H9 (cell line): ENCODE measurements around the gene NDUFB2. TPM values are rescaled to one million over a fixed set of nuclear protein-coding genes. Genes with fewer than 3 reads are reported as not detected.

Experiments
- DNase-seq: peaks from one replicate; pipeline ENCODE4 v3.0.0-alpha.2; 2017
- H2AFZ ChIP-seq: one replicate; pipeline ENCODE4 v1.6.1; 2013; ENCODE audit warnings: mild to moderate bottlenecking, low read length, control low read depth, moderate library complexity
- H2AK5ac ChIP-seq: 2 replicates; pipeline ENCODE4 v1.6.1; 2013; ENCODE audit warnings: low read length, control low read depth, mixed read lengths; ENCODE audit not compliant: insufficient read length
- H2BK120ac ChIP-seq: one replicate; pipeline ENCODE4 v1.6.1; 2013; ENCODE audit warnings: low read depth, mild to moderate bottlenecking, low read length, control low read depth, inconsistent platforms; ENCODE audit not compliant: poor library complexity, severe bottlenecking
- H2BK12ac ChIP-seq: 2 replicates; pipeline ENCODE4 v1.6.1; 2013; ENCODE audit warnings: low read length, control low read depth, mixed read lengths, low read depth; ENCODE audit not compliant: insufficient read length
- H2BK15ac ChIP-seq: 2 replicates; pipeline ENCODE4 v1.6.1; 2013; ENCODE audit warnings: low read depth, low read length, control low read depth
- H2BK20ac ChIP-seq: one replicate; pipeline ENCODE4 v1.6.1; 2013; ENCODE audit warnings: low read depth, mild to moderate bottlenecking, low read length, control low read depth, inconsistent platforms; ENCODE audit not compliant: poor library complexity, severe bottlenecking
- H2BK5ac ChIP-seq: 2 replicates; pipeline ENCODE4 v1.6.1; 2013; ENCODE audit warnings: low read length, control low read depth, mixed read lengths; ENCODE audit not compliant: insufficient read length
- H3K14ac ChIP-seq: 2 replicates; pipeline ENCODE4 v1.6.1; 2013; ENCODE audit warnings: low read length, control low read depth; ENCODE audit not compliant: insufficient read depth
- H3K18ac ChIP-seq: 2 replicates; pipeline ENCODE4 v1.6.1; 2013; ENCODE audit warnings: low read depth, mild to moderate bottlenecking, mixed read lengths, low read length, control low read depth; ENCODE audit not compliant: insufficient read length
- H3K23ac ChIP-seq: 2 replicates; pipeline ENCODE4 v1.6.1; 2013; ENCODE audit warnings: low read length, control low read depth, mixed read lengths, low read depth; ENCODE audit not compliant: insufficient read length
- H3K23me2 ChIP-seq: 2 replicates; pipeline ENCODE4 v1.6.1; 2013; ENCODE audit warnings: low read depth, mild to moderate bottlenecking, mixed read lengths, low read length, control low read depth; ENCODE audit not compliant: insufficient read length, poor library complexity, severe bottlenecking
- H3K27ac ChIP-seq: 2 replicates; pipeline ENCODE4 v1.5.1; 2013; ENCODE audit warnings: low read length, control low read depth, mixed read lengths, low read depth; ENCODE audit not compliant: insufficient read length
- H3K27me3 ChIP-seq: 2 replicates; pipeline ENCODE4 v1.6.1; 2013; ENCODE audit warnings: low read length, control low read depth, inconsistent platforms; ENCODE audit not compliant: insufficient read depth
- H3K4ac ChIP-seq: 2 replicates; pipeline ENCODE4 v1.6.1; 2013; ENCODE audit warnings: low read depth, mild to moderate bottlenecking, control low read depth, inconsistent platforms, low read length, moderate library complexity
- H3K4me1 ChIP-seq: 2 replicates; pipeline ENCODE4 v1.6.1; 2013; ENCODE audit warnings: low read length, control low read depth, inconsistent platforms; ENCODE audit not compliant: insufficient read depth
- H3K4me2 ChIP-seq: 2 replicates; pipeline ENCODE4 v1.6.1; 2013; ENCODE audit warnings: low read length, control low read depth, mixed read lengths; ENCODE audit not compliant: insufficient read length, insufficient read depth
- H3K56ac ChIP-seq: 2 replicates; pipeline ENCODE4 v1.6.1; 2013; ENCODE audit warnings: low read depth, mild to moderate bottlenecking, mixed read lengths, low read length, control low read depth; ENCODE audit not compliant: insufficient read length
- H3K79me1 ChIP-seq: 2 replicates; pipeline ENCODE4 v1.6.1; 2013; ENCODE audit warnings: low read depth, mild to moderate bottlenecking, moderate library complexity, low read length, control low read depth, inconsistent platforms; ENCODE audit not compliant: insufficient read depth, poor library complexity, severe bottlenecking
- H3K79me2 ChIP-seq: 2 replicates; pipeline ENCODE4 v1.6.1; 2013; ENCODE audit warnings: low read length, control low read depth, inconsistent platforms; ENCODE audit not compliant: insufficient read depth
- H3K9ac ChIP-seq: 2 replicates; pipeline ENCODE4 v1.6.1; 2013; ENCODE audit warnings: low read length, control low read depth, mixed read lengths; ENCODE audit not compliant: insufficient read length; ENCODE audit errors: extremely low read depth
- H3K9me3 ChIP-seq: one replicate; pipeline ENCODE4 v1.6.1; 2013; ENCODE audit warnings: low read depth, low read length, inconsistent platforms; ENCODE audit not compliant: control insufficient read depth
- H3T11ph ChIP-seq: one replicate; pipeline ENCODE4 v1.6.1; 2013; ENCODE audit warnings: mild to moderate bottlenecking, low read length, control low read depth, inconsistent platforms
- H4K20me1 ChIP-seq: one replicate; pipeline ENCODE4 v1.6.1; 2013; ENCODE audit not compliant: control insufficient read depth, insufficient read length, insufficient read depth
- H4K5ac ChIP-seq: 2 replicates; pipeline ENCODE4 v1.6.1; 2013; ENCODE audit warnings: low read depth, mild to moderate bottlenecking, mixed read lengths, low read length, control low read depth; ENCODE audit not compliant: insufficient read length
- H4K8ac ChIP-seq: replicated peaks from 2 replicates; pipeline ENCODE4 v1.6.1; 2013; ENCODE audit warnings: low read length, control low read depth, mixed read lengths, low read depth; ENCODE audit not compliant: insufficient read length
- H4K91ac ChIP-seq: 2 replicates; pipeline ENCODE4 v1.6.1; 2013; ENCODE audit warnings: low read depth, mild to moderate bottlenecking, moderate library complexity, mixed read lengths, low read length, control low read depth; ENCODE audit not compliant: insufficient read length
- H3K27ac Mint-ChIP-seq, 3 experiments: 2 replicates in 2 of 3; 3 replicates in 1 of 3; pipeline ENCODE4 v1.8.0; 2020 to 2021; ENCODE audit warnings: mixed read lengths in 3 of 3, mild to moderate bottlenecking in 1 of 3, moderate library complexity in 1 of 3
- H3K27me3 Mint-ChIP-seq: 2 replicates; pipeline ENCODE4 v1.8.0; 2021; ENCODE audit warnings: low read depth, mild to moderate bottlenecking, moderate library complexity, mixed read lengths
- H3K36me3 Mint-ChIP-seq, 3 experiments: 2 replicates in 2 of 3; 3 replicates in 1 of 3; pipeline ENCODE4 v1.8.0; 2020 to 2021; ENCODE audit warnings: low read depth in 3 of 3, mixed read lengths in 3 of 3; ENCODE audit not compliant: insufficient read depth in 1 of 3
- H3K4me1 Mint-ChIP-seq, 2 experiments: 2 replicates each; pipeline ENCODE4 v1.8.0; 2020; ENCODE audit warnings: mixed read lengths in 2 of 2
- H3K4me3 Mint-ChIP-seq, 2 experiments: 2 replicates in 1 of 2; 3 replicates in 1 of 2; pipeline ENCODE4 v1.8.0; 2020 to 2021; ENCODE audit warnings: mild to moderate bottlenecking in 2 of 2, mixed read lengths in 2 of 2, moderate library complexity in 1 of 2
- H3K9me3 Mint-ChIP-seq, 2 experiments: 2 replicates in 1 of 2; 3 replicates in 1 of 2; pipeline ENCODE4 v1.8.0; 2020; ENCODE audit warnings: mild to moderate bottlenecking in 2 of 2, mixed read lengths in 2 of 2, moderate library complexity in 1 of 2
- CTCF ChIP-seq: fragments of 200-600 bp; sonication (generic); conservative IDR thresholded peaks from 3 replicates; pipeline ENCODE4 v1.8.0; 2021; ENCODE audit warnings: antibody characterized with exemption, mild to moderate bottlenecking
- WGBS: extraction: QIAGEN DNeasy Blood & Tissue Kit; methylation state at CpG from one replicate; pipeline ENCODE4 v1.1.7; 2013; ENCODE audit warnings: missing lambda C conversion rate, low lambda C conversion rate, mixed read lengths; ENCODE audit not compliant: insufficient read length; ENCODE audit errors: extremely low coverage; 5-methylcytosine and 5-hydroxymethylcytosine counted together
- total RNA-seq: library from RNA; stranded (reverse); gene quantifications from 2 replicates; pipeline ENCODE4 v1.2.1, GENCODE V29; 2021

NDUFB2 gene
- total RNA-seq, 1 experiment from 2014 or later: 177 TPM

GRCh38 chr7:140657891-140658290 is 38.6 kb upstream of the NDUFB2 start:
- peaks cover 8 to 14% of the 10 kb centered on the region in 2 experiments; a peak in 3 of 4 replicates for H3K4me1 Mint-ChIP-seq
- no peak overlapping the region for H2BK20ac ChIP-seq
- no peak overlapping the region for H4K91ac ChIP-seq
- no peak overlapping the region for H2BK120ac ChIP-seq
- H3K79me2 ChIP-seq: no peaks in the 10 kb centered on the region
- no peak overlapping the region for H2BK12ac ChIP-seq
- no peak overlapping the region for H2AFZ ChIP-seq
- no peak overlapping the region for H2AK5ac ChIP-seq
- no CpG with 5 or more reads among the region's 9 CpGs for WGBS
- no peaks in the 10 kb centered on the region for H3K9me3 ChIP-seq
- no peaks in the 10 kb centered on the region for H3K79me1 ChIP-seq
- no peaks in the 10 kb centered on the region for H3K27me3 ChIP-seq
- no peak for DNase-seq
- H3K27ac ChIP-seq: no peak overlapping the region
- no peak for TF ChIP-seq CTCF
- no peak overlapping the region for H3K4me3 Mint-ChIP-seq
- H4K5ac ChIP-seq: no peak overlapping the region
- no peak overlapping the region for H3K9ac ChIP-seq
- H3K56ac ChIP-seq: no peak overlapping the region
- peaks cover 6% of the 10 kb centered on the region for H3K27me3 Mint-ChIP-seq
- no peak overlapping the region for H3T11ph ChIP-seq
- peaks cover 2 to 3% of the 10 kb centered on the region in 2 experiments; a peak in 2 of 5 replicates for H3K9me3 Mint-ChIP-seq
- no peak overlapping the region for H3K4me2 ChIP-seq
- H3K27ac Mint-ChIP-seq: no peak overlapping the region; a peak in 1 of 7 replicates
- no peak overlapping the region for H3K14ac ChIP-seq
- H4K8ac ChIP-seq: no peak overlapping the region
- no peak overlapping the region for H2BK15ac ChIP-seq
- H4K20me1 ChIP-seq: no peaks in the 10 kb centered on the region
- no peak overlapping the region for H3K18ac ChIP-seq
- no peaks in the 10 kb centered on the region for H3K23me2 ChIP-seq
- H2BK5ac ChIP-seq: no peak overlapping the region
- peaks cover 2% of the 10 kb centered on the region; the same call in 1 of the 2 replicates for H3K4me1 ChIP-seq
- no peak overlapping the region for H3K4ac ChIP-seq
- H3K36me3 Mint-ChIP-seq: no peaks in the 10 kb centered on the region
- H3K23ac ChIP-seq: no peak overlapping the region
